Hair follicular keratinocyte (primary cell): ENCODE measurements around the gene AUTS2. TPM values are rescaled to one million over a fixed set of nuclear protein-coding genes. Genes with fewer than 3 reads are reported as not detected.

Experiments
- total RNA-seq: library from RNA; depleted of rRNA; stranded (reverse); fragments of >200 nt; gene quantifications from 2 replicates; pipeline ENCODE4 v1.2.3, GENCODE V29; 2015

AUTS2 gene
- total RNA-seq, result 3.7 and 15.0 TPM in 2 replicates

GRCh38 chr7:69598081-69598486 lies at the start of gene AUTS2:
AUTS2 (plus strand) TSS chr7:69598475; CDS start chr7:69599654, 1,179 bp downstream.

